NCI-H446 (cell line): ENCODE measurements around the gene PIAS4.

ENCODE experiments used
- DNase-seq, 2 experiments: peaks; one replicate each; lab custom pipeline; 2025; lab: John Stamatoyannopoulos, UW

PIAS4 gene

DNA sequence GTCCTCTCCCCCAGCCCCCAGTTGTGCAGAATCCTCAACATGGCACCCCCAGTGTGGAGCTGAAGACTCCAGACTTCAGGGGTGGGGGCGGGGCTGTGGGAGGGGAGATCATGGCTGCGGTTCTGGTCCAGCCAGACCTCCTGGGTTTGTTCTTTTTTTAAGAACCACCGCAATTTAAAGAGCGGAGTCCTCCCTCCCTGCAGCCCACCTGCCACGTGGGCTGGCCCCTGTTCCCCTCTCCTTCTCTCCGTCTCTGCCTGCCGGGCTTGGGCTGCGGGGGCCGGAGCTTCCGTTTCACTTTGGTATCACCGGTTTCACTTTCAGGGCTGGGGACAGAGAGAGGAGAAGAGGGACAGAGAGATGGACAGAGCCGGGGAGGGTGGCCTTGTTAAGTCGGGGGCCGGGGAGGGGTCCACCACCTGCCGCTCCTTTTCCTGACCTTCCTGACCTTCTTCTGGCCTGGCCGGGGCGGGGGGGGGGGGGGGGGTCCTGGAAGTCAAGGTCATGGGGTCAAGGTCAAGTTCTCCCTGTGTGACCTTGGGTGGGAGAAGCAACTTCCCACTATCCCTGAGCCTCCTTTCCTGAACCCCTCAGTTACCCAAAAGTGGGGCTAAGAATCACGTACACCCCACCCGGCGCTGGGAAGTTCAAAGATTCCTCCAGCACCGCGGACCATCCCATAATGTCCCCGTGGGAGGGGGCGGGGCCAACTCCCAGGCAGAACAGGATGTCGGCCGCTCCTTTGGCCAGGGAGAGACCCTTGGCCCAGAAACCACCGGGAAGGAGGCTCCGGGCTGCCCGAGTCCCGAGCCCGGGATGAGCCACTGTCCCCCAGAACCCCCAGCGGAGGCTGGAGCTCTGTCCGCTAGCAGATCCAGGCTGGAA is 70.5 kb downstream of the PIAS4 start:
- DNase-seq = no peak

GRCh38 chr19:4080473-4080872 is 72.9 kb downstream of the PIAS4 start:
- DNase-seq = no peak

DNA sequence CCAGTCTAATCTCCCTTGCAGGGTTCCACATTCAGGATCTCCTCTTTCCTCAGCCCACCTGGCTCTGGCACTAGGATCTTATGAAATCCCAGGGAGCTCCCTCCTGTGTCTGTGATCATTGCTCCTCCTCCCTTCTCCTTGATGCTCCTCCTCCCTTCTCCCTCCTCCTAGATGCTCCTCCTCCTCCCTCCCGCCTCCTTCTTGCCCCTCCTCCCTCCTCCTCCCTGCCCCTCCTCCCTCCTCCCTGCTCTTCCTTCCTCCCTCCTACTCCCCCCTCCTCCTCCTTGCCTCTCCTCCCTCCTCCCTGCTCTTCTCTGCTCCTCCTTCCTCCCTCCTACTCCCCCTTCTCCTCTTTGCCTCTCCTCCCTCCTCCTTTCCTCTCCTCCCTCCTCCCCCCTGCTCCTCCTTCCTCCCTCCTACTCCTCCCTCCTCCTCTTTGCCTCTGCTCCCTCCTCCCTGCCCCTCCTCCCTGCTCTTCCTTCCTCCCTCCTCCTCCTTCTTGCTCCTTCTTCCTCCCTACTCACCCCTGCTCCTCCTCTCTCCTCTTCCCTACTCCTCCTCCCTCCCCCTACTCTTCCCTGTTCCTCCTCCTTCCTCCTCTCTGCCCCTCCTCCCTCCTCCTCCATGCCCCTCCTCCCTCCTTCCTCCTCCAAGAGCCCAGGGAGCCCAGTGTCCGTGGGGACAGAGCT is 74.0 kb downstream of the PIAS4 start:
- DNase-seq = no peak

DNA sequence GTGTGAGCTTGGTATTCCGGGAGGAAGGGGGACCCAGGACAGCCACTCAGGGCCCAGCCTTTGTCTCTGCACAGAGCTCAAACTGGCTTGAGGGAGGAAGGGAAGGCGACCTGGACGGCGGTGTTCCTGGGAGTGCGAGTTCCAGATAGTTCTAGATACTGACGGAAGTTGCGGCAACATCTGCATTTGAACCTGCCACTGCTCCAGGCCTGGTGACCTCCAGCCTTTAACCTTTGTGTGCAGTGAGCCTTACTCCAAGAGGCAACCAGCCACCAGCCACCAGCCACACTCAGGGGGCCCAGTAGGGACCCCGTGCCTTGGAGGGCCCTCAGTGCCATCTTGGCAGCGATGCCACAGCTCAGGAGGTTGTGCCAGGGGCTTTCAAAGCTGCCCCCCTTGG is 74.6 kb downstream of the PIAS4 start:
- no peak for DNase-seq

DNA sequence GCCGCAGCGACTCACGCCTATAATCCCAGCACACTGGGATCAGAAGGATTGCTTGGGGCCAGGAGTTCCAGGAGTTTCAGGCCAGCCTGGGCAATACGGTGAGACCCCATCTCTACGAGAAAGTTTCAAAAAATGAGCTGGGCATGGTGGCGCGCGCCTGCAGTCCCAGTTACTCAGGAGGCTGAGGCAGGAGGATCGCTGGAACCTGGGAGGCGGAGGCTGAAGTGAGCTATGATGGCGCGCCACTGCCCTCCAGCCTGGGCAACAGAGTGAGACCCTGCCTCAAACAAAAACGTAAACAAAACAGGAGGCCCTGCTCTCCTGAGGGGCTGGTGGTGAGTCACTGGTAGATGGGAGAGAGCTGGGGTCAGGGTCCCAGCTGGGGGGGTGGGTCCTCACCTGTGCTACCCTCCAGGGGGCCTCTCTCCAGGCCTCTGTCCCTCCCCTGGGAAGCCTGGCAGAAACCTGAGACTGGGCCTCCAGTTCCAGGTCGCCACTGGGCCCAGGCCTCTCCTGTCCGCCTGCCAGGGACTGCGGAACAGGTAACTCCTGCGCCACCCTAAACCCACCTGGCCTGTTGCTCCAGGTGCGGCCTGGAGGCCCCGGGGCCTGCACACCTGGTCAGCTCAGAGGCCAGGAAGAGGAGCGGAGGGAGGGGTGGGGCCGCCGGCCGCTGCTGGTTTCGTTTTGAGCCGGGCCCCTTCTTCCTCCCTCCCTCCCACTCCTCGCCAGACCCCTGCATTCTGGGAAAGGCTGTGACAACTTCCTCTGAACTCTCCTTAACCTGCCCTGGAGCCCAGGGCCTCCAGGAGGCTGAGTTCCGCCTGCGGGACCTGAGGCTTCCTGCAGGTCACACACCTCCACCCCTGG is 76.4 kb downstream of the PIAS4 start:
- no peak for DNase-seq

- DNase-seq = no peak
These were observed 77.0 kb downstream of the PIAS4 start for GRCh38 chr19:4084547-4084877.

GRCh38 chr19:4086411-4086867 is 78.9 kb downstream of the PIAS4 start:
- no peak for DNase-seq

- DNase-seq = no peak
These were observed 80.5 kb downstream of the PIAS4 start for GRCh38 chr19:4087787-4088679.

- no peak for DNase-seq
These were observed 81.4 kb downstream of the PIAS4 start for GRCh38 chr19:4088975-4089374.
